GM21717 (cell line): ENCODE results near the gene APOA4.

ENCODE experiments used
- ATAC-seq: cut with Tn5 transposase; IDR thresholded peaks from one replicate; pipeline ENCODE4 v1.9.1; 2021; ENCODE audit warnings: mild to moderate bottlenecking, moderate library complexity; ENCODE audit not compliant: unreplicated experiment

APOA4 gene

GRCh38 chr11:116782728-116783127 is 40.4 kb downstream of the APOA4 start:
- ATAC-seq = no peak

- ATAC-seq = no peak
Measured at GRCh38 chr11:116778556-116778955, 44.5 kb downstream of the APOA4 start.

GRCh38 chr11:116777056-116777455 is 46.0 kb downstream of the APOA4 start:
- ATAC-seq = no peak

- ATAC-seq = no peak
Measured at GRCh38 chr11:116776522-116776984, 46.6 kb downstream of the APOA4 start.

- ATAC-seq = no peak
Measured at GRCh38 chr11:116775975-116776374, 47.1 kb downstream of the APOA4 start.

- ATAC-seq = no peak
Measured at GRCh38 chr11:116774661-116775060, 48.4 kb downstream of the APOA4 start.

- ATAC-seq = peak; percentile 46
Measured at GRCh38 chr11:116773203-116774097, 49.7 kb downstream of the APOA4 start.

- ATAC-seq = peak; percentile 89
Measured at GRCh38 chr11:116772443-116773202, 50.5 kb downstream of the APOA4 start, which contains the start of gene BUD13. BUD13 (minus strand) TSS chr11:116772987; CDS start chr11:116772964, 23 bp downstream.

GRCh38 chr11:116771935-116772334 is 51.2 kb downstream of the APOA4 start:
- no peak for ATAC-seq
